Measurements from ENCODE around the gene TMCO4. TPM values are rescaled to one million over a fixed set of nuclear protein-coding genes. Genes with fewer than 3 reads are reported as not detected.

The TMCO4 gene
- total RNA-seq, 2 experiments from 2014 or later = 14.3 to 16.7 TPM

DNA sequence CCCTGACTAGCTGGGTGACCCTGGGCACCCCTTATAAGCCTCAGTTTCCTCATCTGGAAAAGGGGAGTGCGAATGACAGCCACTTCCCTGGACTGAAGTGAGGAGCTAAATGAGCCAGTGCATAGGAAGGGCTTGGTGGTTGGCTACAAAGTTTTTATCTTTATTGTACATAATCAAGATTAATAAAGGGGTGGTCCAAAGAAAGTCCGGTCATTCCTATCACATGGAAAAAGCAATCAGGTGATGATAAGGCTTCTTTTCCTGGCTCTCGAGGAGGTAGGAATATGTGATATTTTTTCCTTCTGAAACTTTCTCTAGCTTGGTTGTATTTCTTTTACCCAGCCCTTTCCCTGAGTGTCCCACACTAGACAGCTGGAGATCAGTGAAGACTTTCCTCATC lies 56.5 kb downstream of the TMCO4 start:
- Mint-ChIP-seq H3K4me3 (no peak overlapping the region), H3K27me3 (no peaks in the 10 kb centered on the region), H3K9me3 (no peaks in the 10 kb centered on the region), H3K4me1 (no peaks in the 10 kb centered on the region), H3K27ac (no peak overlapping the region), H3K36me3 (peaks cover 13% of the 10 kb centered on the region)
- POLR2A ChIA-PET = no interaction called here
- DNase-seq (no peak), ATAC-seq (ENCODE audit: low read depth) (no peak)

DNA sequence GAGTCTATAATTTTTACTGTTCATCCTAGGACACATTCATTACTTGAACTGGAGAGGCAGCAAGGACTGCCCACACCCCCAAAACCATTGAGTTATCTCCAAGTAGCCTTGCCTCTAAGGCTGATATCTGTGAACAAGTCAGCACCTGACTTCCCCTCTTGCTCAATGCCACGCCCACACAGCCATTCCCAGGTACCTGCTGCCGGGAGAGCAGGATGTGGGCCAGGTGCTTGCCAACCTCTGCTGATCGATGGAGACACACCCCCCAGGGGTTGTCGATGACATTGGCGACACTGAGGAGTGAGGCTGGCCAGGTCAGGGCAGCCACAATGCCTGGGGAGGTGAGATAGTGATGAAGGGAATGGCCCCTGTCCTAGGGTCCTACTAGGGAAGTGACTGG lies 60.1 kb downstream of the TMCO4 start:
- POLR2A ChIA-PET = no interaction called here
- no peak for ATAC-seq (ENCODE audit: low read depth)
- H3K9me3 Mint-ChIP-seq = no peaks in the 10 kb centered on the region
- no peaks in the 10 kb centered on the region for H3K27me3 Mint-ChIP-seq
- peaks cover 15% of the 10 kb centered on the region for H3K36me3 Mint-ChIP-seq
- DNase-seq = no peak
- H3K4me3 Mint-ChIP-seq = no peak overlapping the region
- no peak overlapping the region for H3K27ac Mint-ChIP-seq
- no peaks in the 10 kb centered on the region for H3K4me1 Mint-ChIP-seq

DNA sequence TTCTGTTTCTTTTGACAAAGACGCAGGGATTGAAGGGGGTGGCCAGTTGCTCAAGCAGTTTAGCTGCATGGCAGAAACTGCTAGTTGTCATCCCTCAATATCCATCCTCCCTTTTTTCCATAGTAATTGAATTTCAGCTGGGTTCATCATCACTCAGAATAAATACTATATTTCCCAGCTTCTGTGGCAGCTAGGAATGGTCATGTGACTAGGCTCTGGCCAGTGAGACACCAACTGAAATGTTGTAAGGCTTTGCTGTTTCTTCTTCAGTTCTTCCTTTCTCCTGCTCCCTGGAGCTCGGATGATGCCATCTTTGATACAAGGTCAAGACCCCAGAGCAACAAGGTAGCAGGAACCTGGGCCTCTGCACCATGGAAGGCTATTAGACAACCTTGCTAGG lies 61.0 kb downstream of the TMCO4 start:
- Mint-ChIP-seq H3K27me3 (no peaks in the 10 kb centered on the region), H3K4me1 (no peaks in the 10 kb centered on the region), H3K27ac (no peak overlapping the region), H3K4me3 (no peak overlapping the region), H3K36me3 (peaks cover 15% of the 10 kb centered on the region), H3K9me3 (no peaks in the 10 kb centered on the region)
- DNase-seq (no peak), ATAC-seq (ENCODE audit: low read depth) (no peak)
- POLR2A ChIA-PET = no interaction called here

DNA sequence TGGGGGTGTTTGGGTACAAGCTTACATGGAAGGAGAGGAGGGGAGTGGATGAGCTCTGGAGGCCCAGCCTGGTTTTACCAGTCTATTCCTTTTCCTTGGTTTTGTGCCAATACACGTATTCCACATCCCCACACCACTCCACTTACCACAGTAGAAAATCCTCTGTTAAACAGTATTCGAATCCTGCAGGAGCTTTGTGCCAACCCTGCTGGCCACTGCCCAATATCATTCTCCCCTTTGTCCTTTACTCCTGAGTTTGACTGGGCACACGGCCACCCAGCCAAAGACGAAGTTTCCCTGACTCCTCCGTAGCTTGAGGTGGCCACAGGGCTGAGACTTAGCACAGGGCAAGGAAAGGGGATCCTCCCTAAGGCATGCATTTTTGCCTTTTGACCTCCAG lies 61.6 kb downstream of the TMCO4 start:
- no peaks in the 10 kb centered on the region for H3K9me3 Mint-ChIP-seq
- DNase-seq (no peak), ATAC-seq (ENCODE audit: low read depth) (no peak)
- no peak overlapping the region for H3K4me3 Mint-ChIP-seq
- no peaks in the 10 kb centered on the region for H3K27me3 Mint-ChIP-seq
- POLR2A ChIA-PET = no interaction called here
- peaks cover 15% of the 10 kb centered on the region for H3K36me3 Mint-ChIP-seq
- H3K27ac Mint-ChIP-seq = no peak overlapping the region
- no peaks in the 10 kb centered on the region for H3K4me1 Mint-ChIP-seq

DNA sequence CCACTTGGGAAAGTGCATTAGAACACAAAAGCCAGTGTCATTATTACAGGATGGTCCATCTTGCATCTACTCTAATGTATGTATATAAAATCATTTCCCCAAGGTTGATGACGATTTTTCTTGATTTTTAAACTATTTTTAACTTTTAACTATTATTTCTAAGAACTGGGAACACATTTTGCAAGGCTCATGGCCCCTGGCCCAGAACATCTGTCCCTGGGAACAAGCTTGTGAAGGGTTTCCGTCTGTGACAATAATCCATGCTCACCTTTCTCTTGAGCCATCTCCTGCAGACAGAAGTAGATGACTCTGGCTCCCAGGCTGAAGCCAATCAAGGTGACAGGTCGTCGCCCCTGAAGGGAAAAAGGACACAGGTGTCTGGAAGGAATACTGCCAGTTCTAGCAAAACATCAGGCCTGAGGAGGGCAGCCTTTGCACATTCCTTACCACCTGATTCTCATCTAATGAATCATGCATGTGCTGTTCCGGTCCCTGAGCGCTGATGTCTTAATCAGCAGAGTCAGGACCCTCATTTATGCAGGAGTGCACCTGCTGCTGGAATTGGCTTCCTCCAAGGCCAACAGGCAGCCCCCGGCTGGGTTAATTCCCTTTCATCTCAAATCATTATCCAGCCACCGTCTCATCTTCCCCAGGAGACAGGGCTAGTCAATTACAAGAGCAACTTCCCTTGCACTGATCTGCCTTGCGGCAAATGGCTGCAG lies 62.5 kb downstream of the TMCO4 start:
- no peak for DNase-seq
- Mint-ChIP-seq H3K9me3 (no peaks in the 10 kb centered on the region), H3K4me3 (no peak overlapping the region), H3K27ac (no peak overlapping the region), H3K27me3 (no peaks in the 10 kb centered on the region), H3K36me3 (peaks cover 15% of the 10 kb centered on the region), H3K4me1 (no peaks in the 10 kb centered on the region)
- ATAC-seq (ENCODE audit: low read depth) = no peak
- POLR2A ChIA-PET = no interaction called here

DNA sequence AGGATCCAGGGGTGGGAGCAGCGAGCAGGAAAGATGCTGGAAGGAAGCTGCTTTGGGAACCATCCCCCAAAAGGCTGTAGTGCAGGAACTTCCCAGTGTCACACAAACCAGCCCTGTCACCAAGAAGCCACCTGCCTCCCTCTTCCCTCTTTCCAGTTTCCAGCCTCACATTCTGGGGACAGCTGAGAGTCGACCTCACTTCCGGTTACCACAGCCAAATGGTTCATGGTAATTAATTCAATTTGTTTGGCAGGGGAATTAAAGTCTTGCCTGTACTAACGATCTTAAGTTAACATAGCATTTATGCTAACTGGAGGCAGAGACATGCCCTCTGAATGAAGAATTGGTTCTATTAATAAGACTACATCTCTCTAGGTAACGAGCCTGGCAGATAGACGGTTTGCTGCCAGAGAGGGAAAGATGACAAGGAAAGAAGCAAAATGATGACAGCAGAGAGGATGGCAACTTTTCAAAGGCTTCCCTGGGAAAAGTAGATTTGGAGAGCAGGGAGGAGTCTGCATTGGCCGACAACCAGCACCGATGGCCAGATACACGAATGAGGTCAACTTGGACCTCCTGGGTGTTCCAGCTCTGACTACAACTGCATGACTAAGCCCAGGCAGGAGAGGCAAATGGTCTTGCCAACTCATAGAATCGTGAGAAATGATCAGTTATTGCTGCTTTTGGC lies 64.1 kb downstream of the TMCO4 start:
- no peak for ATAC-seq (ENCODE audit: low read depth)
- DNase-seq = no peak
- no peaks in the 10 kb centered on the region for H3K27me3 Mint-ChIP-seq
- peaks cover 20% of the 10 kb centered on the region for H3K36me3 Mint-ChIP-seq
- POLR2A ChIA-PET = no interaction called here
- no peak overlapping the region for H3K4me3 Mint-ChIP-seq
- H3K27ac Mint-ChIP-seq = no peak overlapping the region
- no peaks in the 10 kb centered on the region for H3K9me3 Mint-ChIP-seq
- no peaks in the 10 kb centered on the region for H3K4me1 Mint-ChIP-seq

DNA sequence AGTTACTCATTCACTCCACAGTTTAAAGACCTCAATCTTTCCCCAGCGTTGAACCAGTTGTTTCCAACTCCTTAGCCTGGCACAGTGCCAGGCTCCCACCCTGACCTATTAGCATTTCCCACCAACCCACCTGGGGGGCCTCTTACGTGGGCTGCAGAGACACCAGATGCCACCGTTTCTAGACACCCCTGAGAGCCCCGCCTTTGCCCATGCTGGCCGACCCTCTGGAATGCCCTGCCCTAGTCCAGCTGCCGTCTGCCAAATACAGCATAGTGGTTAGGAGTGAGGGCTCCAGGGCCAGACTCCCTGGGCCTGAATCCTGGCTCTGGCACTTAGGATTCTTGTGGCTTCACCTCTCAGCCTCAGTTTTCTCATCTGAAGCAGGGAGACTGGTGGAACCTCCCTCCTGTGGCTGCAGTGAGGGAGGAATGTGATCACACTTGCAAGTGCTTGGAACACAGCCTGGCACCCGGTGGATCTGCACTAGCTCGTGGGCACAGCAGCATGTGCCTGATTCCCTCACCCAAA lies 65.2 kb downstream of the TMCO4 start:
- ATAC-seq (ENCODE audit: low read depth) = no peak
- H3K27ac Mint-ChIP-seq = no peak overlapping the region
- H3K27me3 Mint-ChIP-seq = no peaks in the 10 kb centered on the region
- H3K4me1 Mint-ChIP-seq = no peaks in the 10 kb centered on the region
- H3K9me3 Mint-ChIP-seq = no peaks in the 10 kb centered on the region
- no peak for DNase-seq
- H3K4me3 Mint-ChIP-seq = no peak overlapping the region
- POLR2A ChIA-PET = no interaction called here
- H3K36me3 Mint-ChIP-seq = peaks cover 24% of the 10 kb centered on the region

DNA sequence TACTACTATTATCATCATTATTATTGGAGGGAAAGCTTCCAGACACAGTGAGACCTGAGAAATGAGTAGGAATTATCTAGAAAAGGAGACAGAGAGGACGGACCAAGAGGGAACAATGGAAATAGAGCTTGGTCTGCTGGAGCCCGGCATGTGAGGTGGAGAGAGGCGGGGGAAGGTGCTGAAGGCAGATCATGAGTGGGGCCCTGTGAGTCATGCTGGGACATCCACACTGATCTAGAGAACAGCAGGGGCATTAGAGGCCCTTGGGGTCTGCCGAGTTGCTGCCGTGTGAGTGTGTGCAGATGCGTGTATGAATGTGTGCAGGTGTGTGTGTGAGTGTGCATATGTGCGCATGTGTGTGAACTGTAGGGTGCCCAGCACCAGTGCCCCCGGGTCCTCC lies 65.7 kb downstream of the TMCO4 start:
- no peak overlapping the region for H3K4me3 Mint-ChIP-seq
- H3K27me3 Mint-ChIP-seq = no peaks in the 10 kb centered on the region
- DNase-seq (no peak), ATAC-seq (ENCODE audit: low read depth) (no peak)
- H3K36me3 Mint-ChIP-seq = peaks cover 22% of the 10 kb centered on the region
- no peaks in the 10 kb centered on the region for H3K4me1 Mint-ChIP-seq
- no peak overlapping the region for H3K27ac Mint-ChIP-seq
- H3K9me3 Mint-ChIP-seq = no peaks in the 10 kb centered on the region
- POLR2A ChIA-PET = no interaction called here

DNA sequence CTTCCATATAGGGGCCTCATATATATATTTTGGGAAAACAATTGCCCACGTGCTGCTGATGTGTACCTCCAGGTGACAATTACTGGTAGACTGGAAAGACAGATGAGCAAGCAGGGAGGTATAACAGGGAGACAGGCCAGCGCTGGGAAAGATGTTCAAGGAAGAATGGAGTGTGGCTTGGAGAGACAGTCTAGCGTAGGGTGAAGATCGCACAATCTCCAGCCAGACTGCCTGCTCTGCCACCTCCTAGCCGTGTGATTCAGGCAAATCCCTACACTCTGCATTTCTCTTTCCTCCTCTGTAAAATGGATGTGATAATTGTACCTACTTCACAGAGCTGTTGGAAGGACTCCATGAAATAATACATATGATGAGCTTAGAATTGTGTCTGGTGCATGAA lies 66.1 kb downstream of the TMCO4 start:
- no peaks in the 10 kb centered on the region for H3K27me3 Mint-ChIP-seq
- no peak overlapping the region for H3K27ac Mint-ChIP-seq
- H3K4me1 Mint-ChIP-seq = no peaks in the 10 kb centered on the region
- ATAC-seq (ENCODE audit: low read depth) = no peak
- H3K9me3 Mint-ChIP-seq = no peaks in the 10 kb centered on the region
- no peak overlapping the region for H3K4me3 Mint-ChIP-seq
- H3K36me3 Mint-ChIP-seq = peaks cover 17% of the 10 kb centered on the region
- POLR2A ChIA-PET = no interaction called here
- DNase-seq = no peak

DNA sequence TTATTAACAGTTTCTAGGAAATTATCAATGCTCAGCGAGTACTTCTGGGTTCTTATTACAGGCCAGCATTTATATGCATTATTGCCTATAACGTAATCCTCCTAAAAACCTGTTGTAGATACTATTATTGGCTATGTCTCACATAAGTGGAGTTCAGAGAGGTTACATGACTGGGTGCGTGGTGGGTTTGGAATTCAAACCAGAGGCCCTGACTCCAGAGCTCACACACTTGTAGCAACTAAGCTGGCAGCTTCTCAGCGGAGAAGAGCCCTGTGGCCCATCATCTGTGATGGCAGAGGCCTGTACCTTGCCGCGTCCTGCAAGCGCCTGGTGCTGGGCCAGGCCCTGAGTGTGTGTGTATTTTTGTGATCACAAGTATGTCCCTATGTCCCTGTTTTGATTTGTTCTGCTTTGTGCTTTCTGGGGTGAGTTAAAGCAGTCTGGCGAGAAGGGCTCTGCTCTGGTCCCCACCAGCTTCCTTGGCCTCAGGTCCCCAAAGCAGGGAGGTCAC lies 68.3 kb downstream of the TMCO4 start:
- Mint-ChIP-seq H3K4me3 (no peak overlapping the region), H3K4me1 (no peaks in the 10 kb centered on the region), H3K27me3 (no peaks in the 10 kb centered on the region), H3K27ac (no peak overlapping the region), H3K36me3 (peaks cover 19% of the 10 kb centered on the region), H3K9me3 (no peaks in the 10 kb centered on the region)
- DNase-seq (no peak), ATAC-seq (ENCODE audit: low read depth) (no peak)
- POLR2A ChIA-PET = no interaction called here

DNA sequence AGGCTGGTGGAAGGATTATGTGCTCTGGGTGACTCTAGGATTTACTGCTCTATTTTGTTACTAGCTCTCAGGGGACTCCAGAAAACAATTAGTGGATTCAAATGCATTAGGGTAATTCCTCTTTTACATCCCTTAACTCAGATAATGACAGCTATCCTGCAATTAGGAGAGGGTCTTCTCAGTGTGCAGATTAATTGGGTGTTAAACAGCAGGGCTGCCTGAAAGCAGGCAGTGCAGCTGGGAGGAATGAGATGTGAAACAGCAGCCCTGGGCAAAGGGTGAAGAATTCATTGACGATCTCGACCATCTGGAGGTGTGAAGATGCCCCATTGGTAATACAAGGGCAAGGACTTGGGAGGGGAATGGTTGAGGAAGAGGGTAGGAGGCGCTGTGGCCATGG lies 68.9 kb downstream of the TMCO4 start:
- H3K36me3 Mint-ChIP-seq = peaks cover 19% of the 10 kb centered on the region
- no peaks in the 10 kb centered on the region for H3K9me3 Mint-ChIP-seq
- no peaks in the 10 kb centered on the region for H3K4me1 Mint-ChIP-seq
- H3K27ac Mint-ChIP-seq = no peak overlapping the region
- no peak for ATAC-seq (ENCODE audit: low read depth)
- no peak for DNase-seq
- no peak overlapping the region for H3K4me3 Mint-ChIP-seq
- POLR2A ChIA-PET = no interaction called here
- no peaks in the 10 kb centered on the region for H3K27me3 Mint-ChIP-seq

DNA sequence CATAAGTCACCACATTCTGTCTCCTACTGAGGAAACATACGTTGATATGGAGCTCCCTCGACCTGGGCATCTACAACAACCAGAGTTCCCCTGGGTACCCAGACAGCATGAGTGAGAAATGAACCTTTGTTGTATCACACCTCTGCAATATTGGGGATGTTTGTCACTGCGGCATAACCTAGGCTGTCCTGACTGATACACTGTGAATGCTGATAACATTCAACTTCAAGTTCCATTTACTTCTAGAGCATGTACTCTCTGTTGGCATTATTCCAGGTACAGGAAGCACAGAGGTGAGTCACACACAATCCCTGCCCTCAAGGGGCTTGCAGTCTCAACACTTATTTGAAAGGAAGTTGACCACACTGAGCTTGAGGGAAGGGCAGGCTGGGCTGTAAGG lies 69.5 kb downstream of the TMCO4 start:
- H3K27ac Mint-ChIP-seq = no peak overlapping the region
- POLR2A ChIA-PET = no interaction called here
- DNase-seq (no peak), ATAC-seq (ENCODE audit: low read depth) (no peak)
- peaks cover 19% of the 10 kb centered on the region for H3K36me3 Mint-ChIP-seq
- no peaks in the 10 kb centered on the region for H3K9me3 Mint-ChIP-seq
- H3K4me3 Mint-ChIP-seq = no peak overlapping the region
- no peaks in the 10 kb centered on the region for H3K27me3 Mint-ChIP-seq
- no peaks in the 10 kb centered on the region for H3K4me1 Mint-ChIP-seq

DNA sequence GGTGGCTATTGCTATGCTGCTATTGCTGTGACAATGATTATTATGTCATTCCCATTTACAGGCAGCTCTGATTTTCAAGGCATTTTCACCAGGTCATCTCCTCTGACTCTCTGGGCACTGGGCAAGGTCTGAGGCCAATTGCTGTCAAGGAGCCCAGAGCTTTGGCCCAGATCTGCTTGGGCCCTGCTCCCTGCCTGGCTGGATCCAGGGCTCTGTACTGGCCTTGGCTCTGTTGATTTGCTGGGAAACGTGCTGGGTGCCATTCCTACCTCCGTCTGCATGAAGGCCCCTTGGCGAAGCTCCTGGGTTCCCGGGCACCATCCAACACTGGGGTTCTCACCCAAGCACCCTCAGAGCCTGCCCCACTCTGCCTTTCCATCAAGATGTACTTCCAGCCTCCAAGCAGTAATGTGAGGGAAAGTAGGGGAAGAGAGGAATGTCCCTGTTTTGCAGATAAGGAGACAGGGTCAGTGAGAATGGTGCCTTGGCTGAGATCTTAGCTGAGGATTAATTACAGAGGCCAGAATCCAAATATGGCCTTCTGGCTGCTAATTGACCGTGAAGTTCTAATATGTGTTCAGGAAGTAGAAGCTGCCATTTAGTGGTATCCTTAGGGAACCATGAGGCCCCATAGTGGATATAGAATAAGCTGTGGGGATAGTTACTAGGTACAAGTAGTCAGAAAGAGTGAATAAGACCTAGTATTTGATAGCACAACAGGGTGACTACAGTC lies 71.1 kb downstream of the TMCO4 start:
- ATAC-seq (ENCODE audit: low read depth) (no peak), DNase-seq (no peak)
- Mint-ChIP-seq H3K4me1 (no peaks in the 10 kb centered on the region), H3K9me3 (no peaks in the 10 kb centered on the region), H3K27ac (no peak overlapping the region), H3K36me3 (peaks cover 19% of the 10 kb centered on the region), H3K4me3 (no peak overlapping the region), H3K27me3 (no peaks in the 10 kb centered on the region)
- POLR2A ChIA-PET = no interaction called here

DNA sequence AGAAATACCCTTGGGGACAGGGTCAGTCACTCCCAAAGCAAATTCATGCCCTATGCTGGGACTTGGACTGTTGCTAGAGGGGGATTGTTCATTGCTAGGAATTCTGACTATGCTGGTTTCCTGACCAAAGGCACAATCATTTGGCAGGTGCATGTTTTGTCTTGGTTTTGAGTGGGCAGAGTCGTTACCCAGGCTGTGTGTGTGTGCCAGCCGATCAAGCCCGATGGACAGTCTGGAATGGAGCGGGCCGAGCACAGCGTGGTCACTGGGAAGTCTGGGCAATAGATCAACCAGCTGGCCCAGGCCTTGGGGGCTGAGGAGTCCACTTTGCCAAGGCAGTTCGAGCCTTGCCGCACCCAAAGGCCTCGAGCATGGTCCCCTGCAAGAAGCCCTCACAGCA lies 74.1 kb downstream of the TMCO4 start:
- Mint-ChIP-seq H3K4me1 (no peaks in the 10 kb centered on the region), H3K4me3 (no peak overlapping the region), H3K27ac (no peak overlapping the region), H3K9me3 (no peaks in the 10 kb centered on the region), H3K36me3 (peaks cover 13% of the 10 kb centered on the region), H3K27me3 (no peaks in the 10 kb centered on the region)
- ATAC-seq (ENCODE audit: low read depth) = no peak
- DNase-seq = no peak
- POLR2A ChIA-PET = no interaction called here

All from activated naive CD8-positive, alpha-beta T cell treated with anti-CD3 and anti-CD28 coated beads, Interleukin-2, amount 10 ng/mL, durations not matched to agents 7 days and 5 days (primary cell).